ENCODE measurements around the gene LEMD1. TPM values are rescaled to one million over a fixed set of nuclear protein-coding genes. Genes with fewer than 3 reads are reported as not detected.

LEMD1 gene
- total RNA-seq, 1 experiment from 2014 or later = 16.7 TPM

GRCh38 chr1:205356440-205357139 is 65.3 kb downstream of the LEMD1 start, which contains the start of gene KLHDC8A:
Gene KLHDC8A (minus strand): TSS chr1:205356922. CDS start chr1:205343604, 13,318 bp downstream.
- no peaks in the 10 kb centered on the region for H3K79me2 ChIP-seq (ENCODE audit: low read depth)
- CTCF ChIA-PET = interaction anchor here (0.6 kb wide), 1 partner anchor 132 kb away, joined by 5 read pairs; no protein-coding TSS in a partner anchor
- no peaks in the 10 kb centered on the region for H3F3A ChIP-seq (ENCODE audit: insufficient read depth, low read depth)
- intact Hi-C loops (cut with micrococcal nuclease; ENCODE audit: unreplicated experiment) = no loop called here
- H3K27me3 ChIP-seq (ENCODE audit: insufficient read depth, low read depth) = peaks cover 46% of the 10 kb centered on the region
- H3K9me2 ChIP-seq (ENCODE audit: insufficient read depth) = no peaks in the 10 kb centered on the region
- no peak within 1 kb of the TSS for H3K27ac ChIP-seq
- H3K4me2 ChIP-seq = no peak within 1 kb of the TSS
- no TSS peak for BruUV-seq (replicated peaks)
- no peak within 1 kb of the TSS for H2AFZ ChIP-seq
- no peaks in the 10 kb centered on the region for H3K9me3 ChIP-seq (ENCODE audit: insufficient read depth, low read depth)
- DNase-seq = no peak
- H3K4me1 ChIP-seq (replicated peaks; ENCODE audit: insufficient read depth) = 0 out of 2 replicates have a peak, but pooled peaks cover 2% of the 10 kb centered on the region
- TF ChIP-seq EZH2 (IDR thresholded peaks at IDR 0.05; ENCODE audit: low read depth) (no peak), CTCF (conservative IDR thresholded peaks at IDR 0.05) (no peak)
- no peak within 1 kb of the TSS for H3K4me3 ChIP-seq
- H3K36me3 ChIP-seq (ENCODE audit: low read depth) = no peaks in the 10 kb centered on the region
- POLR2A ChIA-PET (ENCODE audit: unreplicated experiment) = no interaction called here
- H4K20me1 ChIP-seq (ENCODE audit: insufficient read depth) = no peaks in the 10 kb centered on the region

GRCh38 chr1:205355075-205355453 is 66.8 kb downstream of the LEMD1 start:
- intact Hi-C loops (cut with micrococcal nuclease; ENCODE audit: unreplicated experiment) = no loop called here
- Histone ChIP-seq H2AFZ (no peak overlapping the region), H4K20me1 (ENCODE audit: insufficient read depth) (no peaks in the 10 kb centered on the region), H3K4me1 (replicated peaks; ENCODE audit: insufficient read depth) (0 out of 2 replicates have a peak, but pooled peaks cover 2% of the 10 kb centered on the region), H3K9me2 (ENCODE audit: insufficient read depth) (no peaks in the 10 kb centered on the region), H3K4me2 (no peak overlapping the region), H3K36me3 (ENCODE audit: low read depth) (no peaks in the 10 kb centered on the region), H3K4me3 (no peak overlapping the region), H3K79me2 (ENCODE audit: low read depth) (no peaks in the 10 kb centered on the region), H3F3A (ENCODE audit: insufficient read depth, low read depth) (no peaks in the 10 kb centered on the region), H3K9me3 (ENCODE audit: insufficient read depth, low read depth) (no peaks in the 10 kb centered on the region), H3K27ac (no peak overlapping the region), H3K27me3 (ENCODE audit: insufficient read depth, low read depth) (peaks cover 32% of the 10 kb centered on the region)
- ChIA-PET CTCF (interaction anchor here (1.2 to 2.1 kb wide), 4 partner anchors 12 to 130 kb away, joined by 3 to 17 read pairs (median 6); no protein-coding TSS in a partner anchor), POLR2A (ENCODE audit: unreplicated experiment) (no interaction called here)
- BruUV-seq (replicated peaks) = no TSS peak
- peak; percentile 44 to 69 for DNase-seq
- TF ChIP-seq EZH2 (IDR thresholded peaks at IDR 0.05; ENCODE audit: low read depth) (no peak), CTCF (conservative IDR thresholded peaks at IDR 0.05) (no peak)

GRCh38 chr1:205354259-205355074 is 67.4 kb downstream of the LEMD1 start:
- BruUV-seq (replicated peaks) = no TSS peak
- Histone ChIP-seq H3K79me2 (ENCODE audit: low read depth) (no peaks in the 10 kb centered on the region), H4K20me1 (ENCODE audit: insufficient read depth) (no peaks in the 10 kb centered on the region), H3K27me3 (ENCODE audit: insufficient read depth, low read depth) (peaks cover 26% of the 10 kb centered on the region), H3K4me2 (no peak overlapping the region), H3K4me1 (replicated peaks; ENCODE audit: insufficient read depth) (0 out of 2 replicates have a peak, but pooled peaks cover 2% of the 10 kb centered on the region), H3K9me3 (ENCODE audit: insufficient read depth, low read depth) (no peaks in the 10 kb centered on the region), H3K9me2 (ENCODE audit: insufficient read depth) (no peaks in the 10 kb centered on the region), H3F3A (ENCODE audit: insufficient read depth, low read depth) (no peaks in the 10 kb centered on the region), H3K27ac (no peak overlapping the region), H2AFZ (no peak overlapping the region), H3K4me3 (no peak overlapping the region), H3K36me3 (ENCODE audit: low read depth) (no peaks in the 10 kb centered on the region)
- POLR2A ChIA-PET (ENCODE audit: unreplicated experiment) = interaction anchor here (1.0 kb wide), 1 partner anchor 87 kb away, joined by 3 read pairs; no protein-coding TSS in a partner anchor
- CTCF ChIA-PET = interaction anchor here (0.5 to 2.1 kb wide), 19 partner anchors 12 to 225 kb away, joined by 3 to 18 read pairs (median 4); no protein-coding TSS in a partner anchor
- DNase-seq = peak; percentile 43
- TF ChIP-seq EZH2 (IDR thresholded peaks at IDR 0.05; ENCODE audit: low read depth) (no peak), CTCF (conservative IDR thresholded peaks at IDR 0.05) (peak; percentile 86)
- intact Hi-C loops (cut with micrococcal nuclease; ENCODE audit: unreplicated experiment) = no loop called here

Measured in PC-9 (cell line).